Osteoblast (primary cell): Measurements from ENCODE around the gene NOG. TPM values are rescaled to one million over a fixed set of nuclear protein-coding genes. Genes with fewer than 3 reads are reported as not detected.

Experiments used
- DNase-seq: peaks from one replicate; pipeline ENCODE4 v3.0.0; 2011; ENCODE audit warnings: low spot score, mixed read lengths; ENCODE audit not compliant: insufficient read length; ENCODE audit errors: missing footprints
- H2AFZ ChIP-seq: 2 replicates; pipeline ENCODE4 v1.6.0; 2011; ENCODE audit warnings: mild to moderate bottlenecking, low read length
- H3K27ac ChIP-seq: 2 replicates; pipeline ENCODE4 v1.5.1; 2011; ENCODE audit warnings: mild to moderate bottlenecking, low read depth, low read length, moderate library complexity
- H3K27me3 ChIP-seq: 2 replicates; pipeline ENCODE4 v1.6.0; 2012; ENCODE audit warnings: mild to moderate bottlenecking, control low read depth, inconsistent platforms, low read length, moderate library complexity; ENCODE audit not compliant: insufficient read depth
- H3K36me3 ChIP-seq: 2 replicates; pipeline ENCODE4 v1.5.1; 2011; ENCODE audit warnings: mild to moderate bottlenecking, low read length, control low read depth, moderate library complexity; ENCODE audit not compliant: insufficient read depth
- H3K4me1 ChIP-seq: 2 replicates; pipeline ENCODE4 v1.5.1; 2011; ENCODE audit warnings: mild to moderate bottlenecking, low read length, control low read depth, moderate library complexity; ENCODE audit not compliant: insufficient read depth
- H3K4me2 ChIP-seq: 2 replicates; pipeline ENCODE4 v1.6.0; 2011; ENCODE audit warnings: mild to moderate bottlenecking, low read length; ENCODE audit not compliant: insufficient read depth
- H3K4me3 ChIP-seq: fragments of 200-600 bp; sonication (generic); 3 replicates; pipeline ENCODE4 v1.5.1; 2012; ENCODE audit warnings: mild to moderate bottlenecking, low read length, inconsistent platforms; ENCODE audit not compliant: insufficient read depth
- H3K79me2 ChIP-seq: 2 replicates; pipeline ENCODE4 v1.6.0; 2012; ENCODE audit warnings: mild to moderate bottlenecking, low read length, control low read depth, inconsistent platforms; ENCODE audit not compliant: insufficient read depth
- H3K9me3 ChIP-seq: 2 replicates; pipeline ENCODE4 v1.5.1; 2011; ENCODE audit warnings: low read depth, low read length, control low read depth
- H4K20me1 ChIP-seq: 2 replicates; pipeline ENCODE4 v1.6.0; 2012; ENCODE audit warnings: mild to moderate bottlenecking, low read length, control low read depth; ENCODE audit not compliant: insufficient read depth
- total RNA-seq: library from RNA; depleted of rRNA; stranded (reverse); fragments of >200 nt; gene quantifications from 2 replicates; pipeline ENCODE4 v1.2.3, GENCODE V29; 2012
- TF ChIP-seq, protein P1 (sequence below): IDR thresholded peaks from 2 replicates; pipeline ENCODE4 v1.5.1; 2011; ENCODE audit warnings: mild to moderate bottlenecking, low read depth, low read length, moderate library complexity; ENCODE audit errors: extremely low read depth

The NOG gene
- total RNA-seq, 1 donor = 0.72 TPM

DNA sequence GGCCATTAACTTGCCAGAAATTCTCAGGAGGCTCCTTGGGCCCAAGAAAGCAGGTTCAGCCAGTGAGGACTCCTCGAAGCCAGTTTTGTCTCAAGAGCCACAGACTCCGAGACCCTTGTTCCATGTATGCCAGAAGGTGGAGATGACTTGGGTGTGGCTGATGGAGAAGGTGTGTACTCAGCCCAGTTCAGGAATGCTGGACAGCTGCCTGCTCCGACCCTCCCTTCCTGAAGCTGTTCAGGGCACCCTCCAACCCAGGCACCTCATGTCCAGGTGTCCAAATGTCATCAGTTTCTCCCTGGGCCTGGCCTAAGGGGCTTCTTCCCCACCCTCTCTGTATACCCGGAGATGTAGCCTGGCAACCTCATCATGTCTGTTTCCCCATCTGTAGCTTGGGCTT is 40.2 kb downstream of the NOG start:
- Histone ChIP-seq H3K4me2 (no peak overlapping the region), H3K9me3 (no peaks in the 10 kb centered on the region), H3K4me3 (no peak overlapping the region), H3K4me1 (no peaks in the 10 kb centered on the region), H2AFZ (no peak overlapping the region), H3K36me3 (no peaks in the 10 kb centered on the region), H3K79me2 (no peaks in the 10 kb centered on the region), H3K27me3 (no peaks in the 10 kb centered on the region), H3K27ac (no peak overlapping the region), H4K20me1 (no peaks in the 10 kb centered on the region)
- TF ChIP-seq, protein P1, sequence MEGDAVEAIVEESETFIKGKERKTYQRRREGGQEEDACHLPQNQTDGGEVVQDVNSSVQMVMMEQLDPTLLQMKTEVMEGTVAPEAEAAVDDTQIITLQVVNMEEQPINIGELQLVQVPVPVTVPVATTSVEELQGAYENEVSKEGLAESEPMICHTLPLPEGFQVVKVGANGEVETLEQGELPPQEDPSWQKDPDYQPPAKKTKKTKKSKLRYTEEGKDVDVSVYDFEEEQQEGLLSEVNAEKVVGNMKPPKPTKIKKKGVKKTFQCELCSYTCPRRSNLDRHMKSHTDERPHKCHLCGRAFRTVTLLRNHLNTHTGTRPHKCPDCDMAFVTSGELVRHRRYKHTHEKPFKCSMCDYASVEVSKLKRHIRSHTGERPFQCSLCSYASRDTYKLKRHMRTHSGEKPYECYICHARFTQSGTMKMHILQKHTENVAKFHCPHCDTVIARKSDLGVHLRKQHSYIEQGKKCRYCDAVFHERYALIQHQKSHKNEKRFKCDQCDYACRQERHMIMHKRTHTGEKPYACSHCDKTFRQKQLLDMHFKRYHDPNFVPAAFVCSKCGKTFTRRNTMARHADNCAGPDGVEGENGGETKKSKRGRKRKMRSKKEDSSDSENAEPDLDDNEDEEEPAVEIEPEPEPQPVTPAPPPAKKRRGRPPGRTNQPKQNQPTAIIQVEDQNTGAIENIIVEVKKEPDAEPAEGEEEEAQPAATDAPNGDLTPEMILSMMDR = no peak
- DNase-seq = no peak

DNA sequence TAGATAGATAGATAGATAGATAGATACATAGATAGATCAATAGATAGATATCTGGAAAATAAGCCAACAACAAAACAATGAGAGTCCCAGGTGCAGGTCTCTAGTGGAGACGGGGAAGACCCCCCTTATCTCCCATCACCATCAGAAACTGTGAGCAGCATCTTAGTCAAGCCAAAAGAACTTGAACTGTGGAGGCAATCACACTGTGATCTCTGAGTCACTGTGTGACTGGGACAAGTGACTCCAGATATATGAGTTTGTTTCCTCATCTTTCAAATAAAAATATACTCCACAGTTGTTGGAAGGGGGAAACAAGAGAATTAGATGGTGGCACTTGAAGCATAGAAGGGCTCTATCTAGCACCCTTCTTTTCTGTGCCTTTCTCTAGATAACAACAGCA is 42.1 kb downstream of the NOG start:
- no peaks in the 10 kb centered on the region for H3K4me1 ChIP-seq
- no peak overlapping the region for H3K4me2 ChIP-seq
- H3K36me3 ChIP-seq = no peaks in the 10 kb centered on the region
- H3K9me3 ChIP-seq = no peaks in the 10 kb centered on the region
- no peaks in the 10 kb centered on the region for H4K20me1 ChIP-seq
- H3K79me2 ChIP-seq = no peaks in the 10 kb centered on the region
- TF ChIP-seq, protein P1 = no peak
- no peak overlapping the region for H3K4me3 ChIP-seq
- H2AFZ ChIP-seq = no peak overlapping the region
- no peak for DNase-seq
- no peak overlapping the region for H3K27ac ChIP-seq
- H3K27me3 ChIP-seq = no peaks in the 10 kb centered on the region

- H3K27ac ChIP-seq = no peak overlapping the region
- no peaks in the 10 kb centered on the region for H3K4me1 ChIP-seq
- no peaks in the 10 kb centered on the region for H3K79me2 ChIP-seq
- H3K27me3 ChIP-seq = no peaks in the 10 kb centered on the region
- H3K4me3 ChIP-seq = no peak overlapping the region
- H3K36me3 ChIP-seq = no peaks in the 10 kb centered on the region
- no peak overlapping the region for H2AFZ ChIP-seq
- no peak for DNase-seq
- H4K20me1 ChIP-seq = no peaks in the 10 kb centered on the region
- TF ChIP-seq, protein P1 = no peak
- no peaks in the 10 kb centered on the region for H3K9me3 ChIP-seq
- no peak overlapping the region for H3K4me2 ChIP-seq
Measured at GRCh38 chr17:56636265-56636664, 42.8 kb downstream of the NOG start.

GRCh38 chr17:56637254-56637653 is 43.8 kb downstream of the NOG start:
- no peaks in the 10 kb centered on the region for H3K27me3 ChIP-seq
- TF ChIP-seq, protein P1 = no peak
- H3K4me3 ChIP-seq = no peak overlapping the region

More at GRCh38 chr17:56637254-56637653, 43.8 kb downstream of the NOG start:
- Histone ChIP-seq H3K36me3 (no peaks in the 10 kb centered on the region), H3K79me2 (no peaks in the 10 kb centered on the region), H4K20me1 (no peaks in the 10 kb centered on the region), H2AFZ (no peak overlapping the region), H3K27ac (no peak overlapping the region), H3K9me3 (no peaks in the 10 kb centered on the region), H3K4me1 (no peaks in the 10 kb centered on the region), H3K4me2 (no peak overlapping the region)
- DNase-seq = no peak
